Heart left ventricle (tissue), 16 donors: ENCODE results near the gene ADSS1. TPM values are rescaled to one million over a fixed set of nuclear protein-coding genes. Genes with fewer than 3 reads are reported as not detected.

Experiments
- ATAC-seq, 4 donors: fragments of 200-7000 bp; cut with Tn5 transposase; one replicate each; pipeline ENCODE4 v1.9.1; 2020 to 2022; ENCODE audit warnings: moderate library complexity in 4 of 4, mild to moderate bottlenecking in 3 of 4, moderate number of reproducible peaks in 1 of 4
- DNase-seq, 5 donors: peaks; one replicate each; pipeline ENCODE4 v3.0.0-alpha.2; 2020
- H3K27ac ChIP-seq, 12 donors: fragments of 200-600 bp; sonication (generic) in 4 of 12; one replicate each; pipeline versions ENCODE4 v1.5.0 to v1.8.0; 2016 to 2022; ENCODE audit warnings: mild to moderate bottlenecking in 2 of 12
- H3K27me3 ChIP-seq, 9 donors: fragments of 200-600 bp; sonication (generic) in 2 of 9; one replicate each; pipeline versions ENCODE4 v1.5.1 to v1.8.0; 2016 to 2022; ENCODE audit warnings: mild to moderate bottlenecking in 3 of 9
- H3K36me3 ChIP-seq, 9 donors: fragments of 200-600 bp; sonication (generic) in 2 of 9; one replicate each; pipeline versions ENCODE4 v1.5.0 to v1.8.0; 2018 to 2022; ENCODE audit warnings: mild to moderate bottlenecking in 2 of 9
- H3K4me1 ChIP-seq, 12 donors: fragments of 200-600 bp; sonication (generic) in 4 of 12; one replicate each; pipeline versions ENCODE4 v1.5.0 to v1.8.0; 2016 to 2022; ENCODE audit warnings: mild to moderate bottlenecking in 3 of 12
- H3K4me3 ChIP-seq, 12 donors: fragments of 200-600 bp; sonication (generic) in 4 of 12; one replicate each; pipeline versions ENCODE4 v1.5.0 to v1.8.0; 2017 to 2022; ENCODE audit warnings: mild to moderate bottlenecking in 9 of 12, moderate library complexity in 4 of 12
- H3K9me3 ChIP-seq, 12 donors: fragments of 200-600 bp; sonication (generic) in 4 of 12; one replicate each; pipeline versions ENCODE4 v1.5.0 to v1.8.0; 2016 to 2022; ENCODE audit warnings: mild to moderate bottlenecking in 1 of 12
- POLR2A ChIP-seq, 2 donors: fragments of 450-650 bp; IDR thresholded peaks; one replicate each; pipeline ENCODE4 v1.6.1; 2017; ENCODE audit warnings: antibody characterized with exemption in 2 of 2, mild to moderate bottlenecking in 2 of 2, moderate library complexity in 2 of 2
- WGBS, 4 donors: extraction: QIAGEN DNeasy Blood & Tissue Kit in 2 of 4; methylation state at CpG; one replicate each; pipeline versions ENCODE4 v1.1.5 to v1.1.7; 2013 to 2018; 5-methylcytosine and 5-hydroxymethylcytosine counted together
- intact Hi-C, 10 donors: fragments of 100-400 bp; cut with DNase I; formaldehyde crosslinking; loops; one replicate each; pipeline versions ENCODE4 v1.11.1 to v1.14.2; 2022
- polyA plus RNA-seq, 2 donors: library from polyadenylated mRNA; stranded (reverse); fragments of 200-250 nt; gene quantifications; one replicate each; pipeline ENCODE4 v1.2.3, GENCODE V29; 2013
- total RNA-seq, 9 donors: library from RNA; depleted of rRNA in 2 of 9; stranded (reverse); fragments of >200 nt in 2 of 9; fragmentation: NEBNext Ultra II Directional in 3 of 9; extraction: Animal tissue kit (Norgen Biotek cat#: 25700) in 3 of 9; gene quantifications; one replicate each; pipeline versions ENCODE4 v1.1.0 to v1.2.4, GENCODE V29; 2016 to 2023
- TF ChIP-seq, protein P1 (sequence below), 12 donors: fragments of 200-600 bp; sonication (generic) in 4 of 12; IDR thresholded peaks; one replicate each; pipeline versions ENCODE4 v1.5.0 to v1.8.0; 2018 to 2022; ENCODE audit warnings: antibody characterized with exemption in 12 of 12, mild to moderate bottlenecking in 5 of 12
- donor health status: ischemic (EF 13 %, LVEDD 7.1; RV severe dilation, severe dysfunction).
- donor health status: healthy with polysubstance abuse.
- donor health status: DM: no; HTN: yes; CAD: no.
- donor health status: DM: no; HTN: no; CAD: no.
- donor health status: ischemic (EF 25% LVEDD 6.9; RV normal size, moderate dysfunction).
- donor health status: ischemic (EF 25% LVEDD 5.7; RV mildly dilated, moderate dysfunction).
- donor health status: healthy.
- donor health status: DM: yes; HTN: yes; CAD: no.
- donor health status: ischemic (EF 35%, LVEDD 5.7; RV mildly dilated, moderate dysfunction).
- donor health status: nonischemic (EF 11% LVEDD 7.7; RV severe dilation, severe dysfunction).
- donor health status: DM: yes; HTN: yes; CAD: no.
- donor health status: PGD.
- donor health status: ischemic (EF 29% LVEDD 5.4; RV normal size, mild dysfunction).
- donor health status: nonischemic (EF 23%, LVEDD 6.1; RV moderate dilation, normal function).

The ADSS1 gene
- total and polyA plus RNA-seq, 11 donors, result 64.7 to 258 (median 160) TPM

- intact Hi-C loops, result loop anchor here in 1 of 10 donors (10.0 kb wide), 1 partner anchor 131 kb away; no protein-coding TSS in a partner anchor
- no peak for ATAC-seq
- H3K36me3 ChIP-seq, result peaks cover 0 to 78% (median 69%) of the 10 kb centered on the region in 9 donors
- no peak overlapping the region for H3K27ac ChIP-seq
- H3K4me3 ChIP-seq, result no peak overlapping the region
- no peaks in the 10 kb centered on the region for H3K27me3 ChIP-seq
- no peak for DNase-seq
- TF ChIP-seq, protein P1, sequence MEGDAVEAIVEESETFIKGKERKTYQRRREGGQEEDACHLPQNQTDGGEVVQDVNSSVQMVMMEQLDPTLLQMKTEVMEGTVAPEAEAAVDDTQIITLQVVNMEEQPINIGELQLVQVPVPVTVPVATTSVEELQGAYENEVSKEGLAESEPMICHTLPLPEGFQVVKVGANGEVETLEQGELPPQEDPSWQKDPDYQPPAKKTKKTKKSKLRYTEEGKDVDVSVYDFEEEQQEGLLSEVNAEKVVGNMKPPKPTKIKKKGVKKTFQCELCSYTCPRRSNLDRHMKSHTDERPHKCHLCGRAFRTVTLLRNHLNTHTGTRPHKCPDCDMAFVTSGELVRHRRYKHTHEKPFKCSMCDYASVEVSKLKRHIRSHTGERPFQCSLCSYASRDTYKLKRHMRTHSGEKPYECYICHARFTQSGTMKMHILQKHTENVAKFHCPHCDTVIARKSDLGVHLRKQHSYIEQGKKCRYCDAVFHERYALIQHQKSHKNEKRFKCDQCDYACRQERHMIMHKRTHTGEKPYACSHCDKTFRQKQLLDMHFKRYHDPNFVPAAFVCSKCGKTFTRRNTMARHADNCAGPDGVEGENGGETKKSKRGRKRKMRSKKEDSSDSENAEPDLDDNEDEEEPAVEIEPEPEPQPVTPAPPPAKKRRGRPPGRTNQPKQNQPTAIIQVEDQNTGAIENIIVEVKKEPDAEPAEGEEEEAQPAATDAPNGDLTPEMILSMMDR (IDR thresholded peaks at IDR 0.05), result no peak
- no peak for TF ChIP-seq POLR2A (IDR thresholded peaks at IDR 0.05)
- 84 to 94% (median 91%) methylated on average over 5 to 12 of the region's 12 CpGs for WGBS, 4 donors
- H3K4me1 ChIP-seq, result peaks cover 0 to 27% (median 10%) of the 10 kb centered on the region in 12 donors
- no peaks in the 10 kb centered on the region for H3K9me3 ChIP-seq
Measured at GRCh38 chr14:104715871-104716270, 8.2 kb upstream of the ADSS1 start.

- ATAC-seq, result no peak
- Histone ChIP-seq H3K9me3 (no peaks in the 10 kb centered on the region), H3K27me3 (no peaks in the 10 kb centered on the region), H3K4me1 (peaks cover 0 to 35% (median 18%) of the 10 kb centered on the region in 12 donors), H3K36me3 (peaks cover 0 to 72% (median 56%) of the 10 kb centered on the region in 9 donors), H3K27ac (peak overlapping the region in 3 of 12 donors; percentile 38 to 80 (median 75)), H3K4me3 (no peak overlapping the region)
- no peak for DNase-seq
- intact Hi-C loops, result loop anchor here in 1 of 10 donors (10.0 kb wide), 1 partner anchor 132 kb away; no protein-coding TSS in a partner anchor
- TF ChIP-seq, protein P1 (IDR thresholded peaks at IDR 0.05), result no peak
- no peak for TF ChIP-seq POLR2A (IDR thresholded peaks at IDR 0.05)
- WGBS, 4 donors, result 85 to 89% (median 87%) methylated on average over 14 to 22 of the region's 22 CpGs
Measured at GRCh38 chr14:104717137-104717536, 6.9 kb upstream of the ADSS1 start.

DNA sequence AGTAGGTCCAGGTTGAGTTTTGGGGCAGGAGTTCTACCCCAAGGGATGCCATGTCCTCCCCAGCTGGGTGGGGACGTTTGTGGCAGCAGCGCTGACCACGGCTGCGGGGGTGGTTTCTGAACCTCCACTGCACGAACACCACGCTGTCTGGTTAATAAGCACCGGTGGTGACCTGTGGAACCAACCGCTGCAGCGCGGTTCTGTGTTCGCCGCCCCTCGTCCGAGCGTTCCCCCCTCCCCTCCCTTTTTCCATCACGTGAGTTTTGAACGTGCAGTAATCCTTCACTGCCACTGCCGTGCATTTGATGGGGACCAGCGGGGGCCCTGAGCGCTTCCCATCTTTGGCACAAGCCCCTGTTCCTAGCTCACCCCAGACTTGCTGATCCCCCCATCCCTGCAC, 6.4 kb upstream of the ADSS1 start:
- ATAC-seq (peak in 2 of 4 donors; percentile 16 to 34), DNase-seq (peak in 1 of 5 donors; percentile 62)
- WGBS, 4 donors, result 38 to 73% (median 54%) methylated on average over 19 to 20 of the region's 20 CpGs
- Histone ChIP-seq H3K27ac (peak overlapping the region in 7 of 12 donors; percentile 13 to 80 (median 67)), H3K4me3 (no peak overlapping the region), H3K9me3 (no peaks in the 10 kb centered on the region), H3K36me3 (peaks cover 0 to 67% (median 51%) of the 10 kb centered on the region in 9 donors), H3K27me3 (no peaks in the 10 kb centered on the region), H3K4me1 (peaks cover 0 to 40% (median 21%) of the 10 kb centered on the region in 12 donors)
- intact Hi-C loops, result loop anchor here in 1 of 10 donors (10.0 kb wide), 1 partner anchor 133 kb away; no protein-coding TSS in a partner anchor
- TF ChIP-seq POLR2A (IDR thresholded peaks at IDR 0.05), result no peak
- TF ChIP-seq, protein P1 (IDR thresholded peaks at IDR 0.05), result no peak

DNA sequence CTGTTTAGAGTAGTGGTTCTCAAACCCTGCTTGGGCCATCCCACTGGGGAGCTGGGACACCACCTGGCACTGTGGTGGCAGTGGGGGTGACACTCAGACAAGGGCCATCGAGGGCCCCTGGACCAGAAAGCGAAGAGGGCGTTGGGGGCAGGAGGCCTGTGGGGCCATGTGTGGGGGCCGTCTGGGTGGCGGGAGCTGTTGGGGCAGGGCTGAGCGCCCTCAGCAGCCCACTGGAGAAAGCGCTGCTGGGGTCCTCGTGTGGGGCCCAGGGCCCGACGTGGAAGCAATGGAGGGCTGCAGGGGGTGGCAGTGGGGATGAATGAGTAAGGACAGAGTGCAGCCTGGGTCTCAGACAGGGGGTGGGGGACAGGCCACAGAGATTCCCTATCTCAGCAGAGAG, 5.9 kb upstream of the ADSS1 start:
- no peaks in the 10 kb centered on the region for H3K27me3 ChIP-seq
- DNase-seq (no peak), ATAC-seq (no peak)
- peaks cover 0 to 62% (median 46%) of the 10 kb centered on the region in 9 donors for H3K36me3 ChIP-seq
- TF ChIP-seq, protein P1 (IDR thresholded peaks at IDR 0.05), result no peak
- no peak for TF ChIP-seq POLR2A (IDR thresholded peaks at IDR 0.05)
- H3K4me1 ChIP-seq, result peaks cover 3 to 45% (median 26%) of the 10 kb centered on the region in 12 donors
- WGBS, 4 donors, result 83 to 93% (median 85%) methylated on average over 10 of the region's 10 CpGs
- H3K9me3 ChIP-seq, result no peaks in the 10 kb centered on the region
- intact Hi-C loops, result loop anchor here in 1 of 10 donors (10.0 kb wide), 1 partner anchor 133 kb away; no protein-coding TSS in a partner anchor
- no peak overlapping the region for H3K4me3 ChIP-seq
- H3K27ac ChIP-seq, result peak overlapping the region in 8 of 12 donors; percentile 13 to 80 (median 55)
